ENCODE measurements around the gene SCYGR1.
"Not testable (repeated sequence)": the region's sequence is repeated elsewhere in the genome, so short reads cannot be mapped to it uniquely, and the experiment has no call there.

SCYGR1 gene

DNA sequence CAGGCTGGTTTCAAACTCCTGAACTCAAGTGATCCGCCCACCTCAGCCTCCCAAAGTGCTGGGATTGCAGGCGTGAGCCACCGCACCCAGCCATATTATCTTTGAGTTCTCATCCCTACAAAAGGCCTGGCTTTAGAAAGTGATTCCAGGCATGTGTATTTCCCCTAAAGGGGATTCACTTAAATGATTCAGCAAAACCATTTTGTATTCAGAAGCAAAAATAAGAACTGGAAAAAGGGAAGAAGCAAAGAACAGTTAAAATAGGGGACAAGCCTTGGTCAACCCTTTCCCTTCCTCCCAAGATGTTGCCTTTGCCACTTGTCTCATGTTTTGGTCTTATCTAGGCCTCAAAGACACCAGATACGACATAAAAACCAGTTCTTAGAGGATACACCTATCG, 19.2 kb downstream of the SCYGR1 start:
- DNase-seq, result no peak

DNA sequence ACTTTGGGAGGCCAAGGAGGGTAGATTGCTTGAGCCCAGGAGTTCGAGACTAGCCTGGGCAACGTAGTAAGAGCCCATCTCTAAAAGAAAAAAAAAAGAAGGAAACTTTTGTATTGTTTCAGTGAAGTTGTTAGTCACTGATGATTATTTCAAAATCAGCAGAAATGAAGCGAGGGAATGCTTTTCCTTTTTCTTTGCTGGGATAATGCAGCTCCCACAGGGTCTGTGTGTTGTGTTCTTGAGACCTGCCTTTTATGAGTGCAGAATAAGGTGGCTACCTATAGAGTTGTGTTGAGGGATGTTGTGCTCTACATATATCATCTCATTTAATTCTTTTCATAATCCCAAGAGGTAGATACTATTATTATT, 20.3 kb downstream of the SCYGR1 start:
- no peak for DNase-seq

DNA sequence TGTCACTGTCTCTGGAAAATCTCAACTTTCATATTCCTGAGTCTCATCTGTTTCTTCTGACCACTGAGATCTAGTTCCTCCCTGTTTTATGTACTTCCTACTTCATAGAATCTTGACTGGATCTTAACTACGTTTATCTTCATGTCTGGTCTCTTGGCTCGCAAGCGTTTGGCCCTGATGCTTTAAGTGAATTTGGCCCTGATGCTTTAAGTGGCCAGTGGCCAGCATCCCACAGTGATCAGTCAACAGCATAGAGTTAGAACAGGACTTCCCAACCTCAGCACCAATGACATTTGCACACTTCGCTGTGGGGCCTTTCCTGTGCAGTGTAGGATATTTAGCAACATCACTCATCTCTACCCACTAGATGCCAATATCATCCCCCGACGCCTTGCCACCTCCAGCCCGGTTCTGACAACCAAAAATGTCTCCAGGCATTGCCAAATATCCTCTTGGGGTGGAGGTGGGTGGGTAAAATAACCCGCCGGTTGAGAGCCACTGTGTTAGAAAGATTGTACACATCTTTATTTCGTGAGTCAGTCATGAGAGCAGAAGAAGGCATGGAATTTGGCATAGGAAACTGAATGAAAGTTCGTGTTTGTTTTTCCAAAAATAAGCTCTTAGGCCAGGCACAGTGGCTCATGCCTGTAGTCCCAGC, 20.9 kb downstream of the SCYGR1 start:
- no peak for DNase-seq

DNA sequence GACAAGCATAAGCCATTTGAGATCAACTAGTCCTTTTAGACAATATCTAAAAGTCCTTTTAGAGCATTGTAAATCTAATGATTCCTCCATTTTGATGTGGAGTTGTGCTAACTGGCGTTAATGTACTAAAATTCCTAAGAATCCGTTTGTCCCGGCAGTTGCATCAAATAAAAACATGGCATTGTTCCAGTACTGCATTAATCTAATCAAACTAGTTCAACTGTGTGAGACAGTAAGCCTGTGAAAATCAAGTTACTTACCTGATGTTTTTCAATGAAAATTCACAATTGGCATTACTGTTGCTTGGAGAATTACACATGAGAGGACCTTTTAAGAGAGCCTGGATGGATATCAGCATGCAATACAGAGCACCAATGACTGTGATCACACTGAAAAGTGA, 21.9 kb downstream of the SCYGR1 start:
- no peak for DNase-seq

DNA sequence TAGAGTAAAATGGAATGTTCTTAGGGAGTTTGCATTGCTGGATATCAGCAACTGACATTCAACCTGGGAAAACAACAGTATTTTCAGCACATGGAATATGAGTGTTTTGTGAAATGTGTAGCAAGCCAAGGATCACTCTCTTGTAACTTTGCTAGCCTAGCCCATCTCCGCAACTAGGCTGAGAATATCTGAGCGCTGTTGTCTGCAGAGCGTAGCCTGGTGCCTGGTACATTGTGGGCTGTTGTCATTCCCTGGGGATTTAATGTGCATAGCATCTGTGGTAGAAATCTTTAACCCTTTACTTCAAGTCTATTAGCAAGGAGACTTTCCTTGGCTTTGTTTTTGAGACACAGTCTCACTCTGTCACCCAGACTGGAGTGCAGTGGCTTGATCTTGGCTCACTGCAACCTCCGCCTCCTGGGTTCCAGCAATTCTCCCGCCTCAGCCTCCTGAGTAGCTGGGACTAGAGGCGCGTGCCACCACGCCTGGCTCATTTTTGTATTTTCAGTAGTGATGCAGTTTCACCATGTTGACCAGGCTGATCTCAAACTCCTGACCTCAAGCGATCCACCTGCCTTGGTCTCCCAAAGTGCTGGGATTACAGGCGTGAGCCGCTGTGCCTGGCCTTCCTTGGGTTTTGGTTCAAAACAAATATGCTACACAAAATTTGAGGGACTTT, 23.0 kb downstream of the SCYGR1 start:
- not testable (repeated sequence) for DNase-seq

DNA sequence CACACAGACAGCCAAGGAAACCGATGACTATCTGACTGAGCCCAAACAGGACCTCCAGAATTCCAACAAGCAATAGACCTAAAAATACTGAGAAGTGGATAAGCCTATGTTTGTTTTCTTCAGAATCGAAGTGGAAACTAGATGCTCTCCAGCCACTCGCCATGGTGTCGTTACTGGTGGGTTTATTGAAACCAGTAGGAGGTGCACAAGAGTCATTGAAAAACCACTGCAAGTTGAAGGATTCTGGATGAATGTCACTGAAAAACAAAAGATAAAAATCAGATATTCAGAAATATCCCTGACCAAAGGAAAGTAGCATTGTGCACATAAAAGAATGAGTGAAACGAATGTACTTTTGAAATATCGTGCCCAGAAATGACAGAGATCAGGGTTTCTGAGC, 24.0 kb downstream of the SCYGR1 start:
- no peak for DNase-seq

DNA sequence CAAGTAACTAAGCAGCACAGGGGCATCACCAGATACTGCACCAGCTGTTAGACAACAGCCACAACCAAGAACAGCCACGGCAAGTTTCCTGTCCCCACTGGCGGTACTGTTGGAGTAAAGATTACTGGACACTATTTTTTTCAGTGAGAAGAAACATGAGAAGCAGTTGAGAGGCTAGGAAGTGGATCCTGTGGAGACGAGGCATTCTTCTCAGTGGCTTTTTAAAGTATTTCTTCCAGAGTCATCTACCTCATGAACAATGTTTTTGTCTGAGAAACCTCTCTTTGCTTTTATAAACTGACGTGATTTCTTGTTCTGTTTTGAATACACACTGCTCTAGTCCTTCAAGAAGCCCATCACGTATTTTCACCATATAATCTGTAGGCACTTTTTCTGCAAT, 27.4 kb downstream of the SCYGR1 start:
- no peak for DNase-seq

DNA sequence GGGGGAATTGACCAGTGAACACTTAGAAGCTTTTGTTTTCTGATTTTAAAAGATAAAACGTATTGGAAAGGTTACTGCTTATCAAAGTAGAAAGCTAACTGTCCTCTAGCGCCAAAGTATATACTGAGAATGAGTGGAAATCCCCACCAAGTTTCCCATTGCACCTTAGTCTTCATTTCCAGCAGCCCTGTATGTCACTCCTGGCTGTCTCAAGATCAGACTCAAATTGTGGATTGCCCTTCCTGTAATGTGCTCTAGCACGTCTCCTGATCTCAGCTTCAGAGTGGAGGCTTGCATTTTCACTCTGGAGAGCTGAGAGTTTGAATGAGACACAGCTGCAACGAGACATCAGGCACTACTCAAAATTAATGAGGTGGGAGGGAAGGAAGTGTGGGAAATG, 36.1 kb downstream of the SCYGR1 start:
- no peak for DNase-seq

DNA sequence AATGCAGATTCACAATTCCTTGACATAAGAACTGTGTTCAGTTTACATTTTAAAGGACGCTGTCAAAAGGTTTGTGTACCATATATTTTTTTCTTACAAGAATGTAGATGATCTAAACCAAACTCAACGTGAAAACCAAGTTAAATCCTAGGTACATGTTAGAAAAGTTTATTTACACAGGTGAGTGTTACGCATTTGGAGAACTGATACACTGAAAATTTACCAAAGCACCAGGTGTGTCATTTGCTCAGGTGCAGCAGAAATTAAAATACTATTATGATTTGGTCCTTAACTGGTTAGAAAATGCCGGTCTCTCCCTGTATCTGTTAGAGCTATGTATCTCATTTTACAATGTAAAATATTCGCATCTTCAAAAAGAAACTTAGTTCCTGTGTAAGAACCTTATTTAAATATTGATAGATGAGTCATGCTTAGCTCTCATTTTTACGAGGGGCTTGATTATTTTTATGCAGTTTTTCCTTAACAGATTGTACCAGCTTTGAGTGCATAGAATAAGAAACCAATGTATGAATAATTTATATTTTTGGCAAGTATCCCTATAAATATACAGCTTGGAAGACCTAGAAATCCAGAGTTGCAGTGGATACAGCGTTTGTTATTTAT, 37.6 kb downstream of the SCYGR1 start:
- no peak for DNase-seq

DNA sequence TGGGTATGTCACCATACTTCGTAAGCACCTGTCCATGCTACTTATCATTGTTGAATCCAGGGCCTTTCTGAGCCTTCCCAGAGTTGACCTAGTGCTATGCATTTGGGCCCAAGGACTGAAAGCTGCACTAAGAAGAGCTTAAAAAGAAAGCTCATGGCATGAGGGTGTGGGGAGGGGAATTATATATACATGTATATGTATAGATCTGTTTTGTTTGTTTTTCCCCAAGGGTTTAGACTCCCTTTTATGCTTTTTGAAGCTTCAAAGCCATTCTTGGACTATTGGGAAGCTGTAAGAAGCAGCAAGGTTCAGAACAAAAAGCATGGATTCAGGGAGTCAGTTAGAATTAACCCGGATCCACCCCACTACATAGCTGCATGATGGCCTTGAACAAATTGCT, 39.4 kb downstream of the SCYGR1 start:
- DNase-seq, result no peak

DNA sequence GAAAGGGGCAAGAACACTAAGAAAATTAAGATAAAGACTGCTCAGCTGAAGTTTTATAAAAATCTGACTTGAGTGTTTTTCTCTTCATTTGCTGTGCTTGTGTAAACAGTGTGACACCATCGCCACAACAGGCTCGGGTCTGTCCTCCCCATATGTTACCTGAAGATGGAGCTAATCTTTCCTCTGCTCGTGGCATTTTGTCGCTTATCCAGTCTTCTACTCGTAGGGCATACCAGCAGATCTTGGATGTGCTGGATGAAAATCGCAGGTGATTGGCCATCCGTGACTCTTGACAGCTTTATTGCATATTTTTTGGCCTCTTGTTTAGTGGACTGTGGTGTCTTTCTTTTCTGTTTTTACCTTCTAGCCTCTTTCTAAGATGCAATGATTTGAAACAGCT, 40.6 kb downstream of the SCYGR1 start:
- DNase-seq, result no peak

DNA sequence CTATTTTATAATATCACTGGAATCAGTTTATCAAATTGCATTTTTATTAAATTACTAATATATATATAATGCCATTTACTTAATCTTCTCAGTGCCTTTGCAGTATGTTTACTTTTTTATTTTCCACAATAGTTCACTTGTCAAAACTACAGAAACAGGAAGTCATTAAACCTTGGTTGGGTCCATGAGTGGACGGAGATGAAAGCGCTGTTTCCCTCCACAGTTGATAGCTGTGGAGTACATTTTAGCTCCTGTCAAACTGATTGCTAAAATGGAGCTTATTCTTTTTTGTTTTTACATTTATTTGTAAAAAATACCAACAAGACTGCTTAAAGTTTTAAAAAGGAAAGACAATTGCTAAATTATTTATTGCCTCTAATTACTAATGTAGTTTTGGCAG, 43.5 kb downstream of the SCYGR1 start:
- DNase-seq, result no peak

DNA sequence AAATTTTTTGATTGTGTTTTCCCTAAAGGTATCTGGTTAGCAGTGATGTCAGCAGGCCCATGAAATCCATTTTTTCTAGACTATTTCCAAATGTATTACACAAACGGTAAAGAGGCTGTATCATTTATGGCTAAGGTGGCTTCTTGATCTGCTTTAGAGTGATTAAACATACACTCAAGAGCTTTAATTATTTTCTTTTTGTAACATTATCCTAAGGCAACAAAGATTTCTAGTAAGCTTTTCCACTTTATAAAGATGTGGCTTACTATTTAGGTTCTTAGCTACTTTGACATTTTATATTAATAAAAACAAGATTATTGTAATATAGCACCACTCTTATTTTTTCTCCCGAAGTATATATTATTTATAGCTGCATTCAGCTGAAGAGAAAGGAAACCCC, 46.2 kb downstream of the SCYGR1 start:
- no peak for DNase-seq

DNA sequence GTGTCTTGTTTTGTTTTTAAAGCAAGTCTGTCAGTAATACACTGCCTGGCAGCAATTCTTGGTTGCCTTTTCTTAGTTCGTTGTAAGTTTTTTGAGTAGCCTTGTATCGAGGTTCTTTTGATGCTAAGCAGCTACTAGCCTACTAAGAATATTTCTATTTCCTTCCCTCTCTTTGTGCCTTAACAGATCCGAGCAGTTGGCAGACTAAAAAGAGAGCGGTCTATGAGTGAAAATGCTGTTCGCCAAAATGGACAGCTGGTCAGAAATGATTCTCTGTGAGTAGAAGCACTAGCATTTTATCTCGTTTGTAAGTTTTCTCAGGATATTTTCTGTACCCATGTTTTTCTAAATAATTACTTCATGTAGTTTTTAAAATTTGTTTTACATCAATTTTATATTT, 47.6 kb downstream of the SCYGR1 start:
- no peak for DNase-seq

DNA sequence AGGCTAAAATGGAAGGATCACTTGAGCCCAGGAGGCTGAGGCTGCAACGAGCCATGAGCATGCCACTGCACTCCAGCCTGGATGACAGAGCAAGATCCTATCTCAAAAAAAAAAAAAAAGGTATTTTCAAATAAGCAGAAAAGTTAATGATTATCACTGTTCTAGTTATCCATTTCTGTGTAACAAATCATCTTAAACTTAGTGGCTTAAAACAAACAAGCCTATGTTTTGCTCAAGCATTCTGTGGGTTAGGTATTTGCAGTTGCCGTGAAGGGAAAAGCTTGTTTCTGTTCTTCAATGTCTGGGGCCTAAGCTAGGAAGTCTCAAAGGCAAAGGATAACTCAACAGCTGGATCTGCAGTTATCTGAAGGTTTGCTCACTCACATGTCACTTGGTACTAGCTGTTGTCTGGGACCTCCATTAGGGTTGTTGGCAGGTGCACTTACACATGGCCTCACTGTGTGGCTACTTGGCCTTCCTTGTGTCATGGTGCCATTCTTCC, 48.6 kb downstream of the SCYGR1 start:
- no peak for DNase-seq

Data from NCI-H1417 treated with DMSO at 0.1 percent for 48 hours (cell line).